ENCODE results near the gene ANKRD27. TPM values are rescaled to one million over a fixed set of nuclear protein-coding genes. Genes with fewer than 3 reads are reported as not detected.

The ANKRD27 gene
- total and polyA plus RNA-seq, 10 of the 15 experiments (the other 5 are each of a cell fraction or from before 2014, with no cell fraction given), result 2.8 to 49.9 (median 28.5) TPM

DNA sequence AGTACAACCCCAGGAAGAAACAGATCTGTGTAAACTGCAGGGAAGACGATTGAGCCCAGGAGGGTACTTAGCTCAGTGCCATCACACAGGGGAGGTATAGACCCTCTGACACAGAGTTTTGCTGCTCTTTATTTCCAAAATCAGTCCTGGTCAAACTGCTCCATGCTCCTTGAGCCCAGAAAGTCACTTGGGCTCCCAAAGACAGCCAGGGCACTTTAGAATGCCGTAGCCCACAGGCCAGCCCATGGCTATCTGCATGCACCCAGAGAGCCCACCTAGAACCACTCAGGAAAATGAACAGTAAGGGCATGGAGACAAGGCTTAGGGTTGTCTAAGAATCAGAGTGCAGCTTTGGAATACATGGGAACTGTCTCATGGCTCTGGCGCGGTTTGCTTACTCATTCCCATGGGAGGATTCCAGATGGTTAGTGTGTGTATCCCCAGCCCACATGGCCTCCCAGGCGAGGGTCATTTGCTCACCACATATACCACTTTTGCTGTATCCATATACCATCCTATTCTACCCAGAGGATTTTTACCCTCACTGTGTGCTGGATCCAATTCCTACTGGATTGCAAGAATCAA is 108.6 kb downstream of the ANKRD27 start (continued):
- TF ChIP-seq GATAD2B (conservative IDR thresholded peaks at IDR 0.05; ENCODE audit: low read depth) (no peak), NRF1 (conservative IDR thresholded peaks at IDR 0.05; ENCODE audit: low read depth, low read length) (no peak), JUNB (IDR thresholded peaks at IDR 0.05) (no peak), NFYA (IDR thresholded peaks at IDR 0.05; ENCODE audit: borderline replicate concordance, low read depth, low read length) (no peak), SREBF2 (IDR thresholded peaks at IDR 0.05; ENCODE audit: low read length) (no peak), JUND (IDR thresholded peaks at IDR 0.05; ENCODE audit: low read depth, low read length) (no peak), POLR2A (IDR thresholded peaks at IDR 0.05; ENCODE audit: low read depth, low read length) (no peak), NR2C2 (IDR thresholded peaks at IDR 0.05; ENCODE audit: borderline replicate concordance, control insufficient read depth, insufficient read length, low read depth) (no peak)

DNA sequence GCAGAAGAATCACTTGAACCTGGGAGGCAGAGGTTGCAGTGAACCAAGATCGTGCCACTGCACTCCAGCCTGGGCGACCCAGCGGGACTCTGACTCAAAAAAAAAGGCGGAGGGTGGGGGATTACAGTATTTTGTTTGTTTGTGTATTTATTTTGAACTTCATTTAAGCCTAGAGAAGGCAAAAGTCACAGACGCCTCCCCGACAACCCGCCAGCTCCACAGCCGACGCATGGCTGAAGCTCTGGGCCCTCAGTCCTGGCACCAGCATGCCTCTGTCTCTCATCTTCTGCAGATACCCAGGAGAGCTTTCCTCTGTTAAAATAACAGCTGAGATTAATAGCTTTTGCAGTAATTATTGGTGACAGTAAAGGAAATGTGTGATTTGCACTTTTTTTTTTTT is 111.2 kb downstream of the ANKRD27 start:
- no peaks in the 10 kb centered on the region for H3K4me1 ChIP-seq (ENCODE audit: control insufficient read depth, insufficient read depth, low read length)
- TF ChIP-seq BMI1 (IDR thresholded peaks at IDR 0.05; ENCODE audit: borderline replicate concordance) (no peak), SMC3 (IDR thresholded peaks at IDR 0.05; ENCODE audit: borderline replicate concordance, low read length) (no peak), SUPT20H (IDR thresholded peaks at IDR 0.05; ENCODE audit: borderline replicate concordance, control insufficient read depth, low read depth, low read length) (no peak), RAD51 (IDR thresholded peaks at IDR 0.05) (no peak), HDGF (IDR thresholded peaks at IDR 0.05) (no peak), SREBF2 (IDR thresholded peaks at IDR 0.05; ENCODE audit: low read length) (no peak), SRF (IDR thresholded peaks at IDR 0.05; ENCODE audit: low read depth in 2 of 2, low read length in 2 of 2) (no peak), MTA3 (IDR thresholded peaks at IDR 0.05; ENCODE audit: borderline replicate concordance, low read length) (no peak), BCL11A (IDR thresholded peaks at IDR 0.05; ENCODE audit: low read depth, low read length) (no peak), NBN (IDR thresholded peaks at IDR 0.05) (no peak)
- TF ChIP-seq, protein P1, sequence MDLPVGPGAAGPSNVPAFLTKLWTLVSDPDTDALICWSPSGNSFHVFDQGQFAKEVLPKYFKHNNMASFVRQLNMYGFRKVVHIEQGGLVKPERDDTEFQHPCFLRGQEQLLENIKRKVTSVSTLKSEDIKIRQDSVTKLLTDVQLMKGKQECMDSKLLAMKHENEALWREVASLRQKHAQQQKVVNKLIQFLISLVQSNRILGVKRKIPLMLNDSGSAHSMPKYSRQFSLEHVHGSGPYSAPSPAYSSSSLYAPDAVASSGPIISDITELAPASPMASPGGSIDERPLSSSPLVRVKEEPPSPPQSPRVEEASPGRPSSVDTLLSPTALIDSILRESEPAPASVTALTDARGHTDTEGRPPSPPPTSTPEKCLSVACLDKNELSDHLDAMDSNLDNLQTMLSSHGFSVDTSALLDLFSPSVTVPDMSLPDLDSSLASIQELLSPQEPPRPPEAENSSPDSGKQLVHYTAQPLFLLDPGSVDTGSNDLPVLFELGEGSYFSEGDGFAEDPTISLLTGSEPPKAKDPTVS (IDR thresholded peaks at IDR 0.05; ENCODE audit: low read depth, low read length), result no peak
- no peak overlapping the region for H3K27ac ChIP-seq (ENCODE audit: control insufficient read depth, insufficient read depth)
- no peaks in the 10 kb centered on the region for H3K36me3 ChIP-seq (ENCODE audit: control insufficient read depth in 2 of 2, insufficient read depth in 2 of 2, low read length in 1 of 2)
- H2AFZ ChIP-seq (ENCODE audit: control insufficient read depth, low read depth, low read length), result no peak overlapping the region
- ChIA-PET POLR2A (no interaction called here), CTCF (no interaction called here), SMC1A (ENCODE audit: uncharacterized antibody, unreplicated experiment) (no interaction called here), RAD21 (ENCODE audit: unreplicated experiment) (no interaction called here)
- H3K79me2 ChIP-seq (ENCODE audit: control insufficient read depth, insufficient read depth, low read length), result no peaks in the 10 kb centered on the region
- no peak for FAIRE-seq
- 86% methylated on average over 9 of the region's 9 CpGs for WGBS (ENCODE audit: insufficient coverage, insufficient replicate concordance, low lambda C conversion rate, missing lambda C conversion rate)
- no peaks in the 10 kb centered on the region for H3K9me3 ChIP-seq (replicated peaks; ENCODE audit: control insufficient read depth, insufficient read depth, low read length)
- H3K27me3 ChIP-seq (replicated peaks in 1 of 2; ENCODE audit: control insufficient read depth in 2 of 2, insufficient read depth in 2 of 2, low read length in 1 of 2), result no peaks in the 10 kb centered on the region
- intact Hi-C loops (cut with micrococcal nuclease; ENCODE audit: unreplicated experiment), result no loop called here
- no peaks in the 10 kb centered on the region for H4K20me1 ChIP-seq (ENCODE audit: control insufficient read depth, insufficient read depth)
- no peak for DNase-seq (ENCODE audit: low read depth, low spot score)
- no peak for ATAC-seq
- H3K4me3 ChIP-seq, result no peak overlapping the region
- no peak overlapping the region for H3K4me2 ChIP-seq (ENCODE audit: control insufficient read depth, insufficient read depth)
- no TSS peak for BruUV-seq (replicated peaks)
- H3K9ac ChIP-seq (ENCODE audit: control insufficient read depth, insufficient read depth, low read length), result no peak overlapping the region
- in situ Hi-C loops (cut with MboI), result loop anchor here (10.0 kb wide), 1 partner anchor 219 kb away; the partner anchor contains the start of gene ZNF507

All from GM12878 (cell line).